Activated CD8-positive, alpha-beta memory T cell treated with anti-CD3 and anti-CD28 coated beads, Interleukin-2, amount 50 U/mL, for 4 hours (primary cell): ENCODE measurements around the gene CHRM1.

ENCODE experiments used
- DNase-seq: peaks from one replicate; pipeline ENCODE4 v3.0.0-alpha.2; 2020

CHRM1 gene

GRCh38 chr11:62902932-62903331 is 18.2 kb downstream of the CHRM1 start:
- DNase-seq = no peak

- DNase-seq = no peak
Observed at GRCh38 chr11:62898027-62898426, 23.1 kb downstream of the CHRM1 start.

GRCh38 chr11:62897311-62897710 is 23.9 kb downstream of the CHRM1 start:
- DNase-seq = no peak

GRCh38 chr11:62896049-62896448 is 25.1 kb downstream of the CHRM1 start:
- DNase-seq = no peak

- DNase-seq = no peak
Observed at GRCh38 chr11:62895501-62895900, 25.7 kb downstream of the CHRM1 start.

GRCh38 chr11:62892077-62892922 is 28.9 kb downstream of the CHRM1 start:
- DNase-seq = no peak

- no peak for DNase-seq
Observed at GRCh38 chr11:62889484-62890437, 31.4 kb downstream of the CHRM1 start.

GRCh38 chr11:62889126-62889483 is 32.1 kb downstream of the CHRM1 start:
- no peak for DNase-seq

- no peak for DNase-seq
Observed at GRCh38 chr11:62888406-62888805, 32.8 kb downstream of the CHRM1 start.

- DNase-seq = no peak
Observed at GRCh38 chr11:62885137-62885750, 35.9 kb downstream of the CHRM1 start.

- DNase-seq = no peak
Observed at GRCh38 chr11:62883673-62884072, 37.5 kb downstream of the CHRM1 start.

GRCh38 chr11:62882788-62883501 is 38.2 kb downstream of the CHRM1 start:
- DNase-seq = no peak

- no peak for DNase-seq
Observed at GRCh38 chr11:62882431-62882749, 38.8 kb downstream of the CHRM1 start.

GRCh38 chr11:62881579-62882430 is 39.4 kb downstream of the CHRM1 start:
- DNase-seq = peak; percentile 97

GRCh38 chr11:62880803-62881578 is 40.2 kb downstream of the CHRM1 start, which contains the start of gene SLC3A2:
Gene SLC3A2 (plus strand): TSS chr11:62880896. CDS start chr11:62881024, 128 bp downstream.
- peak; percentile 87 for DNase-seq

- no peak for DNase-seq
Observed at GRCh38 chr11:62880231-62880802, 40.8 kb downstream of the CHRM1 start.

GRCh38 chr11:62879235-62879978 is 41.8 kb downstream of the CHRM1 start:
- DNase-seq = no peak

GRCh38 chr11:62876712-62877111 is 44.5 kb downstream of the CHRM1 start:
- no peak for DNase-seq

- DNase-seq = no peak
Observed at GRCh38 chr11:62875698-62876478, 45.3 kb downstream of the CHRM1 start.
